Endothelial cell (in vitro differentiated cells): ENCODE data around the gene RFLNA. TPM values are rescaled to one million over a fixed set of nuclear protein-coding genes. Genes with fewer than 3 reads are reported as not detected.

Experiments used
- DNase-seq: peaks from one replicate; pipeline ENCODE4 v3.0.0; 2021; ENCODE audit warnings: low spot score
- H3K27ac Mint-ChIP-seq: one replicate; pipeline ENCODE4 v1.8.0; 2021; ENCODE audit warnings: mixed read lengths, inconsistent platforms; ENCODE audit not compliant: unreplicated experiment
- H3K27me3 Mint-ChIP-seq: one replicate; pipeline ENCODE4 v1.8.0; 2021; ENCODE audit warnings: mild to moderate bottlenecking, moderate library complexity, mixed read lengths, inconsistent platforms; ENCODE audit not compliant: unreplicated experiment
- H3K36me3 Mint-ChIP-seq: one replicate; pipeline ENCODE4 v1.8.0; 2021; ENCODE audit warnings: mild to moderate bottlenecking, low read depth, mixed read lengths, inconsistent platforms; ENCODE audit not compliant: unreplicated experiment
- H3K4me1 Mint-ChIP-seq: one replicate; pipeline ENCODE4 v1.8.0; 2021; ENCODE audit warnings: mild to moderate bottlenecking, mixed read lengths, inconsistent platforms; ENCODE audit not compliant: unreplicated experiment
- H3K4me3 Mint-ChIP-seq: one replicate; pipeline ENCODE4 v1.8.0; 2021; ENCODE audit warnings: mild to moderate bottlenecking, mixed read lengths, inconsistent platforms; ENCODE audit not compliant: unreplicated experiment
- H3K9me3 Mint-ChIP-seq: one replicate; pipeline ENCODE4 v1.8.0; 2021; ENCODE audit warnings: mixed read lengths, inconsistent platforms; ENCODE audit not compliant: unreplicated experiment
- CTCF ChIP-seq: fragments of 200-600 bp; sonication (generic); IDR thresholded peaks from one replicate; pipeline ENCODE4 v1.5.0; 2021; ENCODE audit warnings: antibody characterized with exemption; ENCODE audit not compliant: unreplicated experiment
- total RNA-seq: library from RNA; stranded (reverse); fragmentation: NEBNext Ultra II Directional; extraction: Animal tissue kit (Norgen Biotek cat#: 25700); gene quantifications from one replicate; pipeline ENCODE4 v1.2.1, GENCODE V29; 2021; ENCODE audit not compliant: unreplicated experiment

Gene RFLNA
- total RNA-seq, 1 donor from 2014 or later, result 13.3 TPM

GRCh38 chr12:124317400-124317799 lies 22.5 kb downstream of the RFLNA start:
- Mint-ChIP-seq H3K4me1 (peaks cover 8% of the 10 kb centered on the region), H3K36me3 (peaks cover 6% of the 10 kb centered on the region), H3K9me3 (no peaks in the 10 kb centered on the region), H3K27ac (no peak overlapping the region), H3K27me3 (peaks cover 12% of the 10 kb centered on the region), H3K4me3 (no peak overlapping the region)
- no peak for DNase-seq
- no peak for TF ChIP-seq CTCF

- no peak for TF ChIP-seq CTCF
- no peak for DNase-seq
- no peak overlapping the region for H3K27ac Mint-ChIP-seq
- H3K4me3 Mint-ChIP-seq, result no peak overlapping the region
- H3K9me3 Mint-ChIP-seq, result no peaks in the 10 kb centered on the region
- H3K36me3 Mint-ChIP-seq, result peaks cover 6% of the 10 kb centered on the region
- peaks cover 8% of the 10 kb centered on the region for H3K4me1 Mint-ChIP-seq
- peaks cover 12% of the 10 kb centered on the region for H3K27me3 Mint-ChIP-seq
These were observed 23.6 kb downstream of the RFLNA start for GRCh38 chr12:124318278-124319020.

DNA sequence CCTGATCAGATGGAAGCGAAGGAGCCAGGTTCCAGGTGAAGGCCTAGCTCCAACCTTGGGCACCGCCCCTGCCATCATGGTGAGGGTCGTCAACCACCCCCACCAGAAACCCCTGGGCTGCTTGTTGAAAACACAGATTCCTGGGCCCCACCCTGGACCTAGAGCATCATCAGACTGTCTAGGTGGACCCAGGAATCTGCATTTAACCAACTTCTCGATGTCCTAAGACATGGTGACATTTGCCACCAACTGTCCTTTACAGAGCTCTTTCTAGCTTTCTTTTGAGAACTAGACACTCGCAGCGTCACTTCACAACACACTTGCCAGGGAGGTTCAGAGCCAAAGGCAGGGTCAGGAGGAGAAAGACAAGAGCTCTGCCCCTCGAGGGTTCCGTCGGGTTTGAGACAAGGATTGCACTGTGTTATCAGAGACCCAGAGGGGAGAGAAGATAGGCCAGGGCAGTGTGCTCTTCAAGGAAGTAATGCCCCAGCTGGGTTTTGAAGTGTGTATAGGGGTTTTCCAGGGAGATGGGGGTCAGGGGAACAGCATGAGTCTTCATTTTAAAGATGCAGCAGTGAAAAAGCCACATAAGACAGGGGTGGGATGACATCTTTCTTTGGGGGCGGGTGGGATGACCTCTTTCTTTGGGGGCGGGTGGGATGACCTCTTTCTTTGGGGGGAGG lies 24.6 kb downstream of the RFLNA start:
- Mint-ChIP-seq H3K36me3 (peaks cover 11% of the 10 kb centered on the region), H3K27me3 (peaks cover 17% of the 10 kb centered on the region), H3K4me3 (no peak overlapping the region), H3K27ac (no peak overlapping the region), H3K9me3 (peaks cover 10% of the 10 kb centered on the region), H3K4me1 (peaks cover 5% of the 10 kb centered on the region)
- no peak for DNase-seq
- no peak for TF ChIP-seq CTCF

GRCh38 chr12:124321040-124321481 lies 26.2 kb downstream of the RFLNA start:
- DNase-seq, result peak; percentile 86
- H3K27ac Mint-ChIP-seq, result no peak overlapping the region
- peak; percentile 94 for TF ChIP-seq CTCF
- peaks cover 22% of the 10 kb centered on the region for H3K27me3 Mint-ChIP-seq
- H3K4me1 Mint-ChIP-seq, result peaks cover 5% of the 10 kb centered on the region
- H3K9me3 Mint-ChIP-seq, result peaks cover 10% of the 10 kb centered on the region
- peaks cover 18% of the 10 kb centered on the region for H3K36me3 Mint-ChIP-seq
- no peak overlapping the region for H3K4me3 Mint-ChIP-seq
